GM12878 (cell line): ENCODE measurements around the gene CDH18. TPM values are rescaled to one million over a fixed set of nuclear protein-coding genes. Genes with fewer than 3 reads are reported as not detected.

Experiments used
- ATAC-seq: fragments of 200-7000 bp; cut with Tn5 transposase; 3 replicates; pipeline ENCODE4 v1.9.1; 2020; ENCODE audit warnings: mild to moderate bottlenecking, moderate library complexity
- BruUV-seq: library from RNA; stranded (reverse); fragments of 400-500 nt; replicated peaks from 2 replicates; lab custom pipeline; 2021; lab: Mats Ljungman, UMichigan
- CTCF ChIA-PET: fragments of 300-600 bp; sonication (Branson Sonifier 250); formaldehyde crosslinking; extraction: SDS; loops from one replicate; lab custom pipeline; 2021; ENCODE audit warnings: inconsistent platforms; lab: Yijun Ruan, JAX
- POLR2A ChIA-PET: fragments of 350-600 bp; formaldehyde crosslinking; extraction: SDS; loops from one replicate; lab custom pipeline; 2021; ENCODE audit warnings: inconsistent platforms; lab: Charles Lee
- RAD21 ChIA-PET: fragments of 300-600 bp; sonication (Branson Sonifier 250); formaldehyde crosslinking; loops from one replicate; lab custom pipeline; 2023; ENCODE audit warnings: antibody characterized with exemption; ENCODE audit not compliant: unreplicated experiment; lab: Charles Lee
- SMC1A ChIA-PET: fragments of 300-600 bp; sonication (Branson Sonifier 250); formaldehyde crosslinking; loops from one replicate; lab custom pipeline; 2023; ENCODE audit not compliant: unreplicated experiment, uncharacterized antibody; lab: Charles Lee
- DNase-seq: peaks from one replicate; pipeline ENCODE4 v3.0.0-alpha.2; 2011; ENCODE audit warnings: low read depth, low spot score
- FAIRE-seq: peaks from 3 replicates; lab custom pipeline; 2011; peaks lifted over from hg19 to GRCh38; lab: Jason Lieb, UNC
- H2AFZ ChIP-seq: 2 replicates; pipeline ENCODE4 v1.6.0; 2011; ENCODE audit warnings: low read depth, low read length, control low read depth; ENCODE audit not compliant: control insufficient read depth
- H3K27ac ChIP-seq: 2 replicates; pipeline ENCODE4 v1.5.1; 2011; ENCODE audit warnings: control low read depth; ENCODE audit not compliant: control insufficient read depth, insufficient read depth
- H3K27me3 ChIP-seq, 2 experiments: replicated peaks in 1 of 2; 2 replicates each; pipeline versions ENCODE4 v1.6.0 to v1.6.1; 2011; ENCODE audit warnings: low read length in 1 of 2; ENCODE audit not compliant: control insufficient read depth in 2 of 2, insufficient read depth in 2 of 2
- H3K36me3 ChIP-seq, 2 experiments: 2 replicates each; pipeline ENCODE4 v1.5.1; 2011; ENCODE audit warnings: low read length in 1 of 2; ENCODE audit not compliant: control insufficient read depth in 2 of 2, insufficient read depth in 2 of 2
- H3K4me1 ChIP-seq: 2 replicates; pipeline ENCODE4 v1.6.1; 2011; ENCODE audit warnings: mild to moderate bottlenecking, low read length, moderate library complexity, mixed read lengths; ENCODE audit not compliant: control insufficient read depth, insufficient read depth
- H3K4me2 ChIP-seq: 2 replicates; pipeline ENCODE4 v1.6.0; 2011; ENCODE audit warnings: control low read depth; ENCODE audit not compliant: control insufficient read depth, insufficient read depth
- H3K4me3 ChIP-seq: fragments of 200-600 bp; sonication (generic); 2 replicates; pipeline ENCODE4 v1.5.1; 2016
- H3K79me2 ChIP-seq: 2 replicates; pipeline ENCODE4 v1.6.0; 2011; ENCODE audit warnings: low read length; ENCODE audit not compliant: control insufficient read depth, insufficient read depth
- H3K9ac ChIP-seq: 2 replicates; pipeline ENCODE4 v1.8.0; 2011; ENCODE audit warnings: low read length, control low read depth, mixed read lengths; ENCODE audit not compliant: control insufficient read depth, insufficient read depth
- H3K9me3 ChIP-seq: replicated peaks from 3 replicates; pipeline ENCODE4 v1.5.1; 2011; ENCODE audit warnings: mild to moderate bottlenecking, low read length; ENCODE audit not compliant: control insufficient read depth, insufficient read depth
- H4K20me1 ChIP-seq: 2 replicates; pipeline ENCODE4 v1.6.0; 2011; ENCODE audit not compliant: control insufficient read depth, insufficient read depth
- CHD1 ChIP-seq: IDR thresholded peaks from 2 replicates; pipeline ENCODE4 v1.6.1; 2012; ENCODE audit warnings: low read depth, low read length, improper control_type of control experiment
- CTCF ChIP-seq, 3 experiments: IDR thresholded peaks in 2 of 3; conservative IDR thresholded peaks in 1 of 3; 2 replicates each; pipeline ENCODE4 v1.5.1; 2011; ENCODE audit warnings: low read depth in 3 of 3, low read length in 3 of 3, mild to moderate bottlenecking in 3 of 3, control low read depth in 2 of 3, moderate library complexity in 2 of 3, inconsistent platforms in 1 of 3, mixed read lengths in 1 of 3; ENCODE audit not compliant: control insufficient read depth in 2 of 3, insufficient read depth in 1 of 3; ENCODE audit errors: extremely low read depth in 1 of 3
- SUZ12 ChIP-seq: fragments of 200-600 bp; sonication (generic); IDR thresholded peaks from one replicate; pipeline ENCODE4 v1.6.1; 2018; ENCODE audit warnings: antibody characterized with exemption, mild to moderate bottlenecking; ENCODE audit not compliant: unreplicated experiment
- WGBS: methylation state at CpG from one replicate; pipeline ENCODE4 v1.1.6; 2016; ENCODE audit warnings: low lambda C conversion rate; ENCODE audit not compliant: insufficient replicate concordance, insufficient coverage; ENCODE audit errors: missing lambda C conversion rate; 5-methylcytosine and 5-hydroxymethylcytosine counted together
- in situ Hi-C: fragments of 300-500 bp; cut with MboI; formaldehyde crosslinking; loops from 9 replicates; pipeline ENCODE4 v1.14.3; 2018; ENCODE audit warnings: mixed read lengths
- intact Hi-C: fragments of 100-400 bp; cut with micrococcal nuclease; formaldehyde crosslinking; loops from one replicate; pipeline ENCODE4 v1.14.2; 2022; ENCODE audit not compliant: unreplicated experiment
- polyA plus RNA-seq, 11 experiments: library from polyadenylated mRNA; depleted of rRNA in 4 of 11; unstranded in 6 of 11; stranded (reverse) in 5 of 11; fragments of >200 nt; fragmentation: Nextera tagmentation in 4 of 11; fragmentation: Illumina TruSeq in 1 of 11; extraction: Ambion mirVana in 4 of 11; extraction: Trizol in 1 of 11; gene quantifications; 1 replicate in 1 of 11; 2 replicates in 10 of 11; pipeline versions ENCODE4 v1.2.1 to v1.2.3, GENCODE V29; 2011 to 2016; ENCODE audit warnings: inconsistent platforms in 2 of 11, missing spikeins in 2 of 11, low read depth in 1 of 11
- total RNA-seq, 4 experiments: library from RNA; depleted of rRNA in 3 of 4; stranded (reverse); fragments of >200 nt in 3 of 4; fragmentation: Illumina TruSeq in 1 of 4; extraction: Trizol in 1 of 4; gene quantifications; 2 replicates each; pipeline versions ENCODE4 v1.2.1 to v1.2.3, GENCODE V29; 2013 to 2021

The CDH18 gene
- total and polyA plus RNA-seq, 10 of the 15 experiments (the other 5 are each of a cell fraction or from before 2014, with no cell fraction given) = 0.41 TPM; not detected in 9

- no peaks in the 10 kb centered on the region for H3K9me3 ChIP-seq
- in situ Hi-C loops (no loop called here), intact Hi-C loops (loop anchor here (5.0 to 10.0 kb wide), 2 partner anchors 1144 to 1216 kb away; no protein-coding TSS in a partner anchor)
- no peak for DNase-seq
- BruUV-seq = no TSS peak
- no peak for TF ChIP-seq CHD1
- TF ChIP-seq CTCF (IDR thresholded peaks at IDR 0.05 in 2 of 3, conservative IDR thresholded peaks at IDR 0.05 in 1 of 3; ENCODE audit: control insufficient read depth in 2 of 3, extremely low read depth in 1 of 3, insufficient read depth in 1 of 3, low read depth in 3 of 3, low read length in 3 of 3) = peak in 2 of 3 experiments; percentile 4 to 32; a peak in 1 of 6 replicates
- no peak for TF ChIP-seq SUZ12
- H3K27ac ChIP-seq = no peak overlapping the region
- no peak overlapping the region for H3K4me2 ChIP-seq
- ChIA-PET SMC1A (interaction anchor here (0.7 to 1.3 kb wide), 3 partner anchors 910 to 1214 kb away, joined by 3 to 7 read pairs (median 4); no protein-coding TSS in a partner anchor), CTCF (interaction anchor here (0.9 to 1.8 kb wide), 2 partner anchors 198 to 1142 kb away, joined by 3 to 9 read pairs; no protein-coding TSS in a partner anchor), POLR2A (no interaction called here), RAD21 (interaction anchor here (0.7 kb wide), 1 partner anchor 1142 kb away, joined by 3 read pairs; no protein-coding TSS in a partner anchor)
- no peaks in the 10 kb centered on the region for H3K36me3 ChIP-seq
- FAIRE-seq = no peak
- no peaks in the 10 kb centered on the region for H3K4me1 ChIP-seq
- 47% methylated on average over 1 of the region's 1 CpG for WGBS
- H3K9ac ChIP-seq = no peak overlapping the region
- ATAC-seq = no peak
- no peaks in the 10 kb centered on the region for H3K27me3 ChIP-seq
- no peak overlapping the region for H3K4me3 ChIP-seq
- no peaks in the 10 kb centered on the region for H4K20me1 ChIP-seq
- no peaks in the 10 kb centered on the region for H3K79me2 ChIP-seq
- no peak overlapping the region for H2AFZ ChIP-seq
Observed at GRCh38 chr5:19608444-19609002, 379.5 kb downstream of the CDH18 start.
